Cerebellar cortex (tissue), 1 donor: ENCODE results near the gene NBAS.

ENCODE experiments used
- DNase-seq: peaks from one replicate; pipeline ENCODE4 v3.0.0-alpha.2; 2015; ENCODE audit warnings: low spot score

The NBAS gene

GRCh38 chr2:15560988-15561573 is at the start of gene NBAS:
Gene NBAS, minus strand, starts transcription at chr2:15561334. Its CDS starts 30 bp downstream, at chr2:15561304.
- DNase-seq: peak; percentile 94

- DNase-seq: no peak
Measured at GRCh38 chr2:15610430-15610952, 49.4 kb upstream of the NBAS start.

GRCh38 chr2:15609341-15610042 is 48.4 kb upstream of the NBAS start:
- DNase-seq: no peak

- no peak for DNase-seq
Measured at GRCh38 chr2:15608392-15608761, 47.2 kb upstream of the NBAS start.

- no peak for DNase-seq
Measured at GRCh38 chr2:15607709-15608391, 46.7 kb upstream of the NBAS start.

- no peak for DNase-seq
Measured at GRCh38 chr2:15606481-15607441, 45.6 kb upstream of the NBAS start.

- DNase-seq: no peak
Measured at GRCh38 chr2:15605721-15606120, 44.6 kb upstream of the NBAS start.

- DNase-seq: no peak
Measured at GRCh38 chr2:15603948-15604347, 42.8 kb upstream of the NBAS start.

- no peak for DNase-seq
Measured at GRCh38 chr2:15603044-15603765, 42.1 kb upstream of the NBAS start.

GRCh38 chr2:15602393-15602792 is 41.3 kb upstream of the NBAS start:
- DNase-seq: no peak

- no peak for DNase-seq
Measured at GRCh38 chr2:15601681-15602080, 40.5 kb upstream of the NBAS start.

GRCh38 chr2:15599994-15600393 is 38.9 kb upstream of the NBAS start:
- no peak for DNase-seq

GRCh38 chr2:15596968-15597367 is 35.8 kb upstream of the NBAS start:
- DNase-seq: no peak

- no peak for DNase-seq
Measured at GRCh38 chr2:15596350-15596749, 35.2 kb upstream of the NBAS start.

GRCh38 chr2:15595936-15596335 is 34.8 kb upstream of the NBAS start:
- DNase-seq: no peak

GRCh38 chr2:15595342-15595905 is 34.3 kb upstream of the NBAS start:
- DNase-seq: no peak

GRCh38 chr2:15594291-15595256 is 33.4 kb upstream of the NBAS start:
- no peak for DNase-seq

GRCh38 chr2:15593327-15593705 is 32.2 kb upstream of the NBAS start:
- no peak for DNase-seq

- DNase-seq: peak; percentile 82
Measured at GRCh38 chr2:15591692-15592463, 30.7 kb upstream of the NBAS start, which contains the start of gene DDX1. Gene DDX1, plus strand, starts transcription at chr2:15591868. Its CDS starts 66 bp downstream, at chr2:15591934.
